SH-SY5Y (cell line): Measurements from ENCODE around the gene C2CD4C.

Experiments used
- GATA2 ChIP-seq: IDR thresholded peaks from 2 replicates; pipeline ENCODE4 v1.6.1; 2011; ENCODE audit warnings: mild to moderate bottlenecking, low read depth, low read length
- GATA3 ChIP-seq: IDR thresholded peaks from 2 replicates; pipeline ENCODE4 v1.6.1; 2011; ENCODE audit warnings: low read depth, mild to moderate bottlenecking, low read length, moderate library complexity

C2CD4C gene

DNA sequence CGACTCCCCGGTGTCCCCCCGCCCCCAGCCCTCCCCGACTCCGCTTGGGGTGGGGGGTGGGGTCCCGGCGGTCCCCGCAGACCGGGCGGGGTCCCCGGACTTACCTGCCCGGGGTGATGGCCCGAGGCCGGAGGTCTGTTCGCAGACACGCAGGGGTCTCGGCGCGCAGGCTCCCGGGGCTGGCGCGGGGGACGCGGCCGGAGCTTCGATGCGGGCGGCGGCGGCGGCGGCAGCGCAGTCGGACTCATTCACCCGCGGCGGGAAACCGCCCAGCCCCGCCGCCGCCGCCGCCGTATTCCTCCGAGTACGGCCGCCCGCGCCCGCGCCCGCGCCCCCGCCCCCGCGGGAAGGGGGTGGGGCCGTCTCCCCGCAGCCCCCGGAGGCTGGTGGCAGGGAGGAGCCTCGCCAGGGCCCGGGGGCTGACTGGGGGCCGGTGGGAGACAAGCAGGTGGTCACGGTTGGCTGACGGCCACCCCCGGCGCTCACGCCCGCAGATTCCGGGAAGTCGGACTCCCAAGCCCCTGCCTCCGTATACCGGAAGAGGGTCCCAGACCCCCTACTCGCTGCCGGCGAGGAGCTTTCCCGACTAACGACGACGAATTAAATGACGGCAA lies at the start of gene C2CD4C:
Gene C2CD4C (minus strand): TSS at position 246 of the 614 bp plus-strand sequence. CDS start 786 bp downstream, outside the sequence.
- no peak for TF ChIP-seq GATA3
- no peak for TF ChIP-seq GATA2

DNA sequence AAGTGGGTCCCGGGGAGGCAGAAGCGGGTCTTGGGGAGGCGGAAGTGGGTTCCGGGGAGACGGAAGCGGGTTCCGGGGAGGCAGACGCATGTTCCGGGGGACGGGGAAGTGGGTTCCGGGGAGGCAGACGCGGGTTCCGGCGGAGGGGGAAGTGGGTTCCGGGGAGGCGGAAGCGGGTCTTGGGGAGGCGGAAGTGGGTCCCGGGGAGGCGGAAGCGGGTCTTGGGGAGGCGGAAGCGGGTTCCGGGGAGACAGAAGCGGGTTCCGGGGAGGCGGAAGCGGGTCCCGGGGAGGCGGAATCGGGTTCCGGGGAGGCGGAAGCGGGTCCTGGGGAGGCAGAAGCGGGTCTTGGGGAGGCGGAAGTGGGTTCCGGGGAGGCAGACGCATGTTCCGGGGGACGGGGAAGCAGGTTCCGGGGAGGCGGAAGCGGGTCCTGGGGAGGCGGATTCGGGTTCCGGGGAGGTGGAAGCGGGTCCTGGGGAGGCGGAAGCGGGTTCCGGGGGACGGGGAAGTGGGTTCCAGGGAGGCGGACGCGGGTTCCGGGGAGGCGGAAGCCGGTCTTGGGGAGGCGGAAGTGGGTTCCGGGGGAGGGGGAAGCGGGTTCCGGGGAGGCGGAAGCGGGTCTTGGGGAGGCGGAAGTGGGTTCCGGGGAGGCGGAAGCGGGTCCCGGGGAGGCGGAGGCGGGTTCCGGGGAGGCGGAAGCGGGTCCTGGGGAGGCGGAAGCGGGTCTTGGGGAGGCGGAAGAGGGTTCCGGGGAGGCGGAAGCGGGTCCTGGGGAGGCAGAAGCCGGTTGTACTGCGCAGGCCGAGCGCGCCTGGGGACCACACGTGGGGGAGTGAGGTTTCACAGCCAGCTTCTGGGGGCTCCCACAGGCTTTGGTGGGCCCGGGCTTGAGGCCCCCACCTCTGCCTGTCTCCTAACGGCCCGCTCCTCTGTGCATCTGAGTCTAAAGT lies 49.4 kb upstream of the C2CD4C start:
- TF ChIP-seq GATA2 (no peak), GATA3 (no peak)

DNA sequence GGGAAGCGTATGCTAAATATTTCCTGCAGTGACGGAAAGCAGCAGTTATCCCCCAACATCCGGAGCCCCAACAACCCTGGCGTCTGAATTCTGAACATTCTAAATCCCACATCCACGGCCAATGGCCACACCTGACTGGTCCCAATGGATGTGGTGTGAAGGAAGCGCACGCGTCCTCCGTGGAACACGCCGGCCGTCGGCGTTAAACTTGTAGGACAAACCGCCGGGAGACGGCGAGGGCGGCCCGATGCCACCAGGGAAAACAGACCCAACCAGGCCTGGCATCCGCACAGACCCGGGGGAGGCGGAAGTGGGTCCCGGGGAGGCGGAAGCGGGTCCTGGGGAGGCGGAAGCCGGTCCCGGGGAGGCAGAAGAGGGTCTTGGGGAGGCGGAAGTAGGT lies 48.7 kb upstream of the C2CD4C start:
- TF ChIP-seq GATA3 (no peak), GATA2 (no peak)

- TF ChIP-seq GATA2 (no peak), GATA3 (no peak)
Observed at GRCh38 chr19:456547-457110, 47.7 kb upstream of the C2CD4C start.

GRCh38 chr19:455851-456546 lies 47.1 kb upstream of the C2CD4C start:
- no peak for TF ChIP-seq GATA2
- no peak for TF ChIP-seq GATA3

DNA sequence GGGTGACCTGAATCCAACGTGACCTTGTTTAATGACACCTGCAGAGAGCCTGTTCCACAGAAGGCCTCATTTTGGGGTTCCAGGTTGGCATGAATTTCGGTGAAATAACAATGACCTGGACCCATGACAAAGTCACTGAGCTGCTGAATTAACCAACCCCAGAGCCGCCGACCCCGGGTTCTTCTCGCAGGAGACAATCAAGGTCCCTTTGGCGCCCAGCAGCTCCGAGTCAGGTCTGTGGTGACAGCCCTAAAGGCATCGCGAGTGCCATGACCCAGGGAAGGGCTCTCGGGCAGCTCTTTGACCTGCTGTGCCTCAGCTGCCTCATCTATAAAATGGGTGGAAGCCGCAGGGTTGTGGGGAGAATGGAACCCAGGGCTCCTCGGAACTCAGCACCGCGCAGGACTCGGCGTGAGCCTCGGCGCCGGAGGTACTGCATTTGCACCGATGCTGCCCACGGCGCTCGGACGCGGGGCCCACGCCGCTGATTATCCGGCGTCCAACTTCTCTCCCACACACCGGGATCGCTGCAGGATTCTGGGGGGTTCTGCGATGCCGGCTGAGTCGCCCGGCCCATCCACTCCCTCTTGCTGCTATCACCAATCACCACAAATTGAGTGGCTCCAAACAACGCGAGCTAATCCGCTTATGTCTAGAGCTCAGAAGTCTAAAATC lies 46.2 kb upstream of the C2CD4C start:
- TF ChIP-seq GATA3 (no peak), GATA2 (no peak)

DNA sequence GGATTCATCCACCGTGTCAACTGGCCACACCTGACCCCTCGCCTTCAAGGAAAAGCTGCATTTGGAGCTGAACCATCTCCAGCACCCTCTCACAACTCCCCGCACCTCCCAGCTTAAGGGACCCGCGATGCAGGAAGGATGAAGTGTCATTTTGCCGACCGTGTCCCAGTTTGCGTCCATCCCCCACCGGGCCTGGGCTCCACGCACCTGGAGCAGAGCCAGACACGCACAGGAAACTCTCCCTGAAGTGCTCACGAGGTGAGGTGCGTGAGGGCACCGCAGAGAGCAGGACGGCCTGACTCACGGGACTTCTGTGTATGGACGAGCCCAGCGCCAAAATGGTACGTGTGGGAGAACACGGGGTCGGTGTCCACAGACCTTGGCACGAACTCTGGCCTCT lies 44.7 kb upstream of the C2CD4C start:
- TF ChIP-seq GATA2 (no peak), GATA3 (no peak)

- TF ChIP-seq GATA2 (no peak), GATA3 (no peak)
Observed at GRCh38 chr19:452829-453228, 43.9 kb upstream of the C2CD4C start.

DNA sequence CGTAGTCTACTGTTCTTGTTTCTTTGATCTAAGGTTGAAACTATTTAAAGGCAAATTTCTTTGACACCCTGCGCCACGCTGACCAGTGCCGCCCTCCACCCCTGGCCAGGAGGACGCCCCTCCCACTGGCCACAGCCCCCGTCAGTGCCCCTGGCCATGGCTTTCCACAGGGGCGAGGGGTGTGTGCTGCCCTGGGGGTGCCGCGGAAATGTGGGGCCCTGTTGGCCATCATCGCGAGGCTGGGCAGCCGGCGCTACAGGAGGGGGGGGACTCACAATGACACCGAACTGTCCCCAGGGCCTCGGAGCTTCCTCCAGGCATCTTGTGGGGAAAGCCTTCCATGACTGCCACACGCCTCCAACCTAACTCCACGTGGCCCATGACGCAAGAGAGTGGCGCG lies 41.0 kb upstream of the C2CD4C start:
- no peak for TF ChIP-seq GATA2
- no peak for TF ChIP-seq GATA3

DNA sequence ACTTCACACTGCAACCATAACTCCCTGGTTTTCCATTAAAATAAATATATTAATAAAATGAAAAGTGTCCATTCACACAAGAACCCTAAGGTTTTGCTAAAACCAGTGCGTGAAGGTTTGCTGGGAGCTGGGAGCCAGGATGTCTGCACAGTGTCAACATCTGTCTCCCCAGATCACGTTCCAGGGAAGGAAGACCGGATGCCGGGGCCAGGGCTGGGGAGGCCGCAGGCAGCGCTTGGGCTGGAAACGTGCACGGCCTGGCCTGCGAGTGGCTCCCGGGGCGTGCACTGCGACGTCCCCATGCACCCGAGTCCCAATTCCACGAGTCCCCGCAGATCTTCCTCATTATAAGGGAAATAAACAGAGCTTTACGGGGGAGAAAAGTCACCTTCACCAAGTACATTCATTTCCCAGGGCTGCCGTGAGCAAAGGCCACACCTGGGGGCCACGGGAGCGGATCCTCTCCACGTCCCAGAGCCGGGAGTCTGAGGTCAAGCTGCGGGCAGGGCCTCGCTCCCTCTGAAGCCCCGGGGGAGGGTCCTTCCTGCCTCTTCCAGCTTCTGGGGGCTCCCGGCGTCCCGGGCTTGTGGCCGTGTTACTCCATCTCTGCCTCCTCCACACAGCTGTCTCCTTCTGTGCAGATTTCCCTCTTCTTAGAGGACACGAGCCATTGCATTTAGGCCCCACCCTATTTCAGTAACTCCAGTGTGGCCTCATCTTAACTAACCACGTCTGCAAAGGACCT lies 39.0 kb upstream of the C2CD4C start:
- no peak for TF ChIP-seq GATA2
- no peak for TF ChIP-seq GATA3

- TF ChIP-seq GATA3 (no peak), GATA2 (no peak)
Observed at GRCh38 chr19:447064-447426, 38.1 kb upstream of the C2CD4C start.

GRCh38 chr19:444677-445210 lies 35.8 kb upstream of the C2CD4C start:
- no peak for TF ChIP-seq GATA3

GRCh38 chr19:443005-443404 lies 34.1 kb upstream of the C2CD4C start:
- no peak for TF ChIP-seq GATA2
- no peak for TF ChIP-seq GATA3
